SK-N-SH (cell line): Measurements from ENCODE around the gene STYXL1. TPM values are rescaled to one million over a fixed set of nuclear protein-coding genes. Genes with fewer than 3 reads are reported as not detected.

Experiments
- CTCF ChIA-PET: fragments of 300-600, 350-600 bp; formaldehyde crosslinking; extraction: SDS; loops from one replicate; lab custom pipeline; 2021; lab: Yijun Ruan, JAX
- POLR2A ChIA-PET: fragments of 350-600 bp; sonication (Branson Sonifier 250); formaldehyde crosslinking; extraction: SDS; loops from one replicate; lab custom pipeline; 2020; ENCODE audit warnings: antibody characterized with exemption, inconsistent platforms; lab: Yijun Ruan, JAX
- DNase-seq: peaks from one replicate; pipeline ENCODE4 v3.0.0; 2012
- H2AFZ ChIP-seq: fragments of 200-600 bp; sonication (generic); 2 replicates; pipeline ENCODE4 v1.8.1; 2016; ENCODE audit warnings: antibody characterized with exemption, mild to moderate bottlenecking, low read depth
- H3F3A ChIP-seq: fragments of 200-600 bp; sonication (generic); replicated peaks from 2 replicates; pipeline ENCODE3; 2016; ENCODE audit warnings: antibody characterized with exemption, mild to moderate bottlenecking; ENCODE audit not compliant: insufficient read depth
- H3K27ac ChIP-seq, 2 experiments: fragments of 200-500 bp in 1 of 2; fragments of 200-600 bp in 1 of 2; sonication (Bioruptor generic) in 1 of 2; sonication (generic), shearing (Covaris generic) in 1 of 2; 2 replicates each; pipeline versions ENCODE4 v1.5.1 to v1.6.1; 2014 to 2016; ENCODE audit warnings: low read depth in 2 of 2, inconsistent platforms in 1 of 2, low read length in 1 of 2, mild to moderate bottlenecking in 1 of 2, mixed read lengths in 1 of 2
- H3K27me3 ChIP-seq: fragments of 200-600 bp; sonication (generic), shearing (Covaris generic); 2 replicates; pipeline ENCODE4 v1.6.1; 2016; ENCODE audit warnings: mixed run types; ENCODE audit not compliant: insufficient read depth
- H3K36me3 ChIP-seq, 2 experiments: fragments of 200-500 bp in 1 of 2; fragments of 200-600 bp in 1 of 2; sonication (Bioruptor generic) in 1 of 2; sonication (generic) in 1 of 2; replicated peaks in 1 of 2; 2 replicates each; pipeline versions ENCODE3 to v1.5.1; 2014 to 2016; ENCODE audit warnings: low read length in 1 of 2, mild to moderate bottlenecking in 1 of 2; ENCODE audit not compliant: insufficient read depth in 2 of 2, control insufficient read depth in 1 of 2
- H3K4me1 ChIP-seq, 2 experiments: fragments of 200-500 bp in 1 of 2; fragments of 200-600 bp in 1 of 2; sonication (Bioruptor generic) in 1 of 2; sonication (generic), shearing (Covaris generic) in 1 of 2; 2 replicates each; pipeline versions ENCODE4 v1.5.1 to v1.6.1; 2014 to 2016; ENCODE audit warnings: low read depth in 1 of 2, low read length in 1 of 2, mixed run types in 1 of 2; ENCODE audit not compliant: insufficient read depth in 2 of 2, control insufficient read depth in 1 of 2
- H3K4me2 ChIP-seq: fragments of 200-600 bp; sonication (generic), shearing (Covaris generic); 2 replicates; pipeline ENCODE4 v1.6.1; 2017; ENCODE audit warnings: mixed run types
- H3K4me3 ChIP-seq, 2 experiments: fragments of 200-500 bp in 1 of 2; fragments of 200-600 bp in 1 of 2; sonication (Bioruptor generic) in 1 of 2; sonication (generic), shearing (Covaris generic) in 1 of 2; 2 replicates each; pipeline versions ENCODE4 v1.5.1 to v1.8.1; 2014 to 2016; ENCODE audit warnings: low read depth in 2 of 2, inconsistent platforms in 1 of 2, low read length in 1 of 2, mild to moderate bottlenecking in 1 of 2, mixed read lengths in 1 of 2, moderate library complexity in 1 of 2
- H3K79me2 ChIP-seq: fragments of 200-600 bp; sonication (generic); 2 replicates; pipeline ENCODE4 v1.8.1; 2017; ENCODE audit warnings: mild to moderate bottlenecking; ENCODE audit not compliant: insufficient read depth
- H3K9ac ChIP-seq: fragments of 200-600 bp; sonication (generic); 2 replicates; pipeline ENCODE4 v1.6.1; 2017; ENCODE audit warnings: mixed run types
- H3K9me2 ChIP-seq: fragments of 200-600 bp; sonication (generic); 2 replicates; pipeline ENCODE4 v1.6.1; 2017; ENCODE audit warnings: mixed run types
- H3K9me3 ChIP-seq: fragments of 200-600 bp; sonication (generic); 2 replicates; pipeline ENCODE4 v1.6.1; 2017; ENCODE audit warnings: mixed run types, mild to moderate bottlenecking, moderate library complexity
- H4K20me1 ChIP-seq: fragments of 200-600 bp; sonication (generic); 2 replicates; pipeline ENCODE4 v1.6.1; 2017; ENCODE audit warnings: mild to moderate bottlenecking, mixed run types; ENCODE audit not compliant: insufficient read depth
- CTCF ChIP-seq: fragments of 200-600 bp; sonication (generic); IDR thresholded peaks from 2 replicates; pipeline ENCODE4 v1.6.1; 2017; ENCODE audit warnings: antibody characterized with exemption, mild to moderate bottlenecking, moderate library complexity
- EP300 ChIP-seq, 2 experiments: IDR thresholded peaks; 2 replicates each; pipeline versions ENCODE4 v1.4.0 to v1.6.1; 2012; ENCODE audit warnings: borderline replicate concordance in 1 of 2, low read depth in 1 of 2, low read length in 1 of 2
- FOSL2 ChIP-seq: IDR thresholded peaks from 2 replicates; pipeline ENCODE4 v1.4.0; 2012; ENCODE audit warnings: low read depth, mild to moderate bottlenecking, moderate library complexity, borderline replicate concordance
- FOXM1 ChIP-seq: IDR thresholded peaks from 2 replicates; pipeline ENCODE4 v1.4.0; 2012; ENCODE audit warnings: low read depth, mild to moderate bottlenecking
- IRF3 ChIP-seq: fragments of 150-350 bp; IDR thresholded peaks from 2 replicates; pipeline ENCODE4 v1.6.1; 2016; ENCODE audit warnings: mild to moderate bottlenecking, low read depth, low read length
- JUND ChIP-seq: IDR thresholded peaks from 2 replicates; pipeline ENCODE4 v1.4.0; 2012
- MAX ChIP-seq: IDR thresholded peaks from 2 replicates; pipeline ENCODE4 v1.4.0; 2012; ENCODE audit warnings: low read depth
- MEF2A ChIP-seq: IDR thresholded peaks from 2 replicates; pipeline ENCODE4 v1.4.0; 2012; ENCODE audit warnings: low read depth, borderline replicate concordance
- MXI1 ChIP-seq: IDR thresholded peaks from 2 replicates; pipeline ENCODE4 v1.6.1; 2012; ENCODE audit warnings: mild to moderate bottlenecking, low read depth, low read length, improper control_type of control experiment
- NFIC ChIP-seq: IDR thresholded peaks from 2 replicates; pipeline ENCODE4 v1.4.0; 2012; ENCODE audit warnings: borderline replicate concordance
- NRF1 ChIP-seq: IDR thresholded peaks from 2 replicates; pipeline ENCODE4 v1.6.1; 2012; ENCODE audit warnings: low read depth, mild to moderate bottlenecking, low read length
- POLR2AphosphoS5 ChIP-seq: IDR thresholded peaks from 2 replicates; pipeline ENCODE4 v1.6.1; 2012; ENCODE audit warnings: low read depth, low read length
- RCOR1 ChIP-seq: fragments of 150-350 bp; IDR thresholded peaks from 2 replicates; pipeline ENCODE4 v1.6.1; 2017; ENCODE audit warnings: antibody characterized with exemption, low read length
- SMC3 ChIP-seq: IDR thresholded peaks from 2 replicates; pipeline ENCODE4 v1.6.1; 2012; ENCODE audit warnings: low read depth, low read length, improper control_type of control experiment
- TCF12 ChIP-seq: IDR thresholded peaks from 2 replicates; pipeline ENCODE4 v1.4.0; 2012
- USF1 ChIP-seq: IDR thresholded peaks from 2 replicates; pipeline ENCODE4 v1.4.0; 2012; ENCODE audit warnings: low read depth, borderline replicate concordance
- USF2 ChIP-seq: fragments of 150-350 bp; IDR thresholded peaks from 2 replicates; pipeline ENCODE4 v1.6.1; 2017; ENCODE audit warnings: antibody characterized with exemption, low read length, low read depth, borderline replicate concordance
- YY1 ChIP-seq: IDR thresholded peaks from 2 replicates; pipeline ENCODE4 v1.4.0; 2012; ENCODE audit warnings: low read depth, mild to moderate bottlenecking
- WGBS: methylation state at CpG from one replicate; pipeline ENCODE4 v1.1.6; 2017; ENCODE audit warnings: low lambda C conversion rate; 5-methylcytosine and 5-hydroxymethylcytosine counted together
- polyA plus RNA-seq, 3 experiments: library from polyadenylated mRNA; depleted of rRNA; stranded (reverse); fragments of >200 nt; gene quantifications; 2 replicates each; pipeline ENCODE4 v1.2.3, GENCODE V29; 2012

The STYXL1 gene
- polyA plus RNA-seq, 1 of the 3 experiments (the other 2 are of a cell fraction) = 86.6 TPM

GRCh38 chr7:76049295-76049694 lies 1.5 kb upstream of the STYXL1 start:
- H3K9me2 ChIP-seq = no peaks in the 10 kb centered on the region
- H3K9ac ChIP-seq = peak overlapping the region; percentile 97
- peaks cover 99% of the 10 kb centered on the region for H3K79me2 ChIP-seq
- ChIA-PET POLR2A (interaction anchor here (0.6 kb wide), 1 partner anchor 19 kb away, joined by 3 read pairs; no protein-coding TSS in a partner anchor), CTCF (interaction anchor here (1.1 kb wide), 1 partner anchor 265 kb away, joined by 3 read pairs; no protein-coding TSS in a partner anchor)
- H3K36me3 ChIP-seq = peaks cover 6 to 17% of the 10 kb centered on the region in 2 experiments
- no peak for DNase-seq
- H3K27me3 ChIP-seq = no peaks in the 10 kb centered on the region
- H3K4me2 ChIP-seq = peak overlapping the region; percentile 97
- H3K4me1 ChIP-seq = peaks cover 9 to 10% of the 10 kb centered on the region in 2 experiments; a peak in 3 of 4 replicates
- H4K20me1 ChIP-seq = peaks cover 33% of the 10 kb centered on the region
- peak overlapping the region in 1 of 2 experiments; percentile 86; a peak in 2 of 4 replicates for H3K27ac ChIP-seq
- H3K9me3 ChIP-seq = no peaks in the 10 kb centered on the region
- TF ChIP-seq YY1 (no peak), EP300 (IDR thresholded peaks at IDR 0.05; ENCODE audit: borderline replicate concordance in 1 of 2, low read depth in 1 of 2, low read length in 1 of 2) (no peak), JUND (no peak), FOSL2 (no peak), USF1 (no peak), POLR2AphosphoS5 (no peak), RCOR1 (no peak), MXI1 (no peak), SMC3 (no peak), NFIC (no peak)
- H2AFZ ChIP-seq = no peak overlapping the region
- peaks cover 15% of the 10 kb centered on the region for H3F3A ChIP-seq
- WGBS = 88% methylated on average over 6 of the region's 6 CpGs
- peak overlapping the region; percentile 73 to 97 for H3K4me3 ChIP-seq

- Histone ChIP-seq H3K4me2 (peak overlapping the region; percentile 97), H3K36me3 (peaks cover 6 to 12% of the 10 kb centered on the region in 2 experiments), H3K4me1 (peaks cover 3 to 9% of the 10 kb centered on the region in 2 experiments; a peak in 2 of 4 replicates), H3K9me3 (no peaks in the 10 kb centered on the region), H3K79me2 (peaks cover 98% of the 10 kb centered on the region), H3K27ac (peak overlapping the region; percentile 73 to 86), H3K9me2 (no peaks in the 10 kb centered on the region), H4K20me1 (peaks cover 27% of the 10 kb centered on the region), H3F3A (peaks cover 9% of the 10 kb centered on the region), H2AFZ (peak overlapping the region; percentile 64; the same call in 1 of the 2 replicates), H3K27me3 (no peaks in the 10 kb centered on the region), H3K4me3 (peak overlapping the region; percentile 73 to 97), H3K9ac (peak overlapping the region; percentile 97)
- DNase-seq = peak; percentile 57
- CTCF ChIA-PET = interaction anchor here (1.0 to 1.6 kb wide), 4 partner anchors 11 to 266 kb away, joined by 3 to 4 read pairs (median 4); no protein-coding TSS in a partner anchor
- POLR2A ChIA-PET = interaction anchor here (1.2 to 1.6 kb wide), 6 partner anchors 11 to 170 kb away, joined by 3 to 8 read pairs (median 6); partner anchors contain the start of genes RHBDD2 and TMEM120A
- WGBS = under 1% methylated on average over 9 of the region's 9 CpGs
- no peak for TF ChIP-seq IRF3
- TF ChIP-seq MAX = no peak
- peak; percentile 54; the same call in 1 of the 2 replicates for TF ChIP-seq TCF12
- no peak for TF ChIP-seq MEF2A
- TF ChIP-seq NRF1 = no peak
- TF ChIP-seq USF2 = no peak
- TF ChIP-seq RCOR1 = no peak
- TF ChIP-seq CTCF = peak; percentile 37
- TF ChIP-seq FOXM1 = no peak
Observed at GRCh38 chr7:76048668-76048988, 828 bp upstream of the STYXL1 start.
